Prostate gland (tissue), 2 donors: ENCODE measurements around the gene SERINC4. TPM values are rescaled to one million over a fixed set of nuclear protein-coding genes. Genes with fewer than 3 reads are reported as not detected.

ENCODE experiments used
- DNase-seq: peaks from one replicate; pipeline ENCODE4 v3.0.0-alpha.2; 2019; ENCODE audit warnings: low spot score
- H3K27ac ChIP-seq, 2 donors: fragments of 200-600 bp; sonication (generic); 2 replicates each; pipeline ENCODE4 v1.5.1; 2017 to 2019
- H3K27me3 ChIP-seq: fragments of 200-600 bp; sonication (generic); replicated peaks from 2 replicates; pipeline ENCODE4 v1.5.1; 2019; ENCODE audit not compliant: insufficient read depth
- H3K36me3 ChIP-seq, 2 donors: fragments of 200-600 bp; sonication (generic); 1 replicate in 1 of 2; 2 replicates in 1 of 2; pipeline versions ENCODE4 v1.5.1 to v1.8.1; 2017 to 2019
- H3K4me1 ChIP-seq: fragments of 200-600 bp; sonication (generic); replicated peaks from 2 replicates; pipeline ENCODE4 v1.5.1; 2019
- H3K4me3 ChIP-seq, 2 donors: fragments of 200-600 bp; sonication (generic); 2 replicates each; pipeline ENCODE4 v1.5.1; 2017 to 2019
- H3K9me3 ChIP-seq: fragments of 200-600 bp; sonication (generic); 2 replicates; pipeline ENCODE4 v1.5.1; 2017
- CTCF ChIP-seq, 4 experiments: fragments of 200-600 bp in 2 of 4; fragments of 450-650 bp in 2 of 4; sonication (generic) in 2 of 4; IDR thresholded peaks; 1 replicate in 3 of 4; 2 replicates in 1 of 4; pipeline ENCODE4 v1.5.1; 2016 to 2019; ENCODE audit warnings: antibody characterized with exemption in 4 of 4, mild to moderate bottlenecking in 2 of 4, moderate library complexity in 2 of 4
- POLR2A ChIP-seq: fragments of 450-650 bp; IDR thresholded peaks from one replicate; pipeline ENCODE4 v1.6.1; 2016; ENCODE audit warnings: antibody characterized with exemption, mild to moderate bottlenecking
- POLR2AphosphoS5 ChIP-seq: sonication (generic); formaldehyde crosslinking; IDR thresholded peaks from one replicate; pipeline ENCODE4 v1.6.1; 2017; ENCODE audit warnings: antibody characterized with exemption
- WGBS: methylation state at CpG from one replicate; pipeline ENCODE4 v1.1.5; 2018; 5-methylcytosine and 5-hydroxymethylcytosine counted together
- intact Hi-C: fragments of 100-400 bp; cut with DNase I; formaldehyde crosslinking; loops from one replicate; pipeline ENCODE4 v1.14.2; 2022
- total RNA-seq, 2 donors: library from RNA; depleted of rRNA; stranded (reverse); fragments of >200 nt; gene quantifications; one replicate each; pipeline ENCODE4 v1.1.0, GENCODE V29; 2016

The SERINC4 gene
- total RNA-seq, 2 donors from 2014 or later: 3.9 TPM; not detected in 1

GRCh38 chr15:43792761-43793476 lies 7.1 kb downstream of the SERINC4 start:
- peak overlapping the region; percentile 89 to 98 for H3K4me3 ChIP-seq
- H3K4me1 ChIP-seq: peaks cover 22% of the 10 kb centered on the region
- H3K27ac ChIP-seq: peak overlapping the region; percentile 99
- H3K27me3 ChIP-seq: no peaks in the 10 kb centered on the region
- no peak for DNase-seq
- H3K36me3 ChIP-seq: peaks cover 4 to 5% of the 10 kb centered on the region in 2 donors
- whole genome bisulfite sequencing: 1% methylated on average over 33 of the region's 33 CpGs
- TF ChIP-seq CTCF (IDR thresholded peaks at IDR 0.05) (no peak), POLR2A (peak; percentile 52), POLR2AphosphoS5 (no peak)
- intact Hi-C loops: no loop called here
- H3K9me3 ChIP-seq: no peaks in the 10 kb centered on the region

GRCh38 chr15:43791993-43792760 lies 7.8 kb downstream of the SERINC4 start, which contains the start of gene SERF2:
Gene SERF2 (plus strand): TSS chr15:43792320. CDS start chr15:43792377, 57 bp downstream.
- intact Hi-C loops: no loop called here
- Histone ChIP-seq H3K4me3 (peak within 1 kb of the TSS; percentile 89 to 98), H3K9me3 (no peaks in the 10 kb centered on the region), H3K27me3 (no peaks in the 10 kb centered on the region), H3K27ac (peak within 1 kb of the TSS; percentile 99), H3K36me3 (peaks cover 4 to 5% of the 10 kb centered on the region in 2 donors), H3K4me1 (peaks cover 21% of the 10 kb centered on the region)
- peak; percentile 100 for DNase-seq
- under 1% methylated on average over 66 of the region's 66 CpGs for WGBS
- TF ChIP-seq POLR2A (peak; percentile 99), CTCF (IDR thresholded peaks at IDR 0.05) (no peak), POLR2AphosphoS5 (peak; percentile 99)

GRCh38 chr15:43789409-43789808 lies 10.6 kb downstream of the SERINC4 start:
- Histone ChIP-seq H3K27ac (no peak overlapping the region), H3K9me3 (no peaks in the 10 kb centered on the region), H3K4me1 (peaks cover 11% of the 10 kb centered on the region), H3K27me3 (no peaks in the 10 kb centered on the region), H3K4me3 (no peak overlapping the region), H3K36me3 (peaks cover 2 to 5% of the 10 kb centered on the region in 2 donors)
- no peak for DNase-seq
- WGBS: 97% methylated on average over 3 of the region's 3 CpGs
- intact Hi-C loops: no loop called here
- TF ChIP-seq POLR2A: no peak
- no peak for TF ChIP-seq POLR2AphosphoS5
- no peak for TF ChIP-seq CTCF (IDR thresholded peaks at IDR 0.05)

GRCh38 chr15:43779016-43779415 lies 21.0 kb downstream of the SERINC4 start:
- no peaks in the 10 kb centered on the region for H3K9me3 ChIP-seq
- no peak for TF ChIP-seq POLR2AphosphoS5
- no peak for TF ChIP-seq POLR2A
- TF ChIP-seq CTCF (IDR thresholded peaks at IDR 0.05): no peak
- no peak overlapping the region for H3K27ac ChIP-seq
- no peak for DNase-seq
- H3K36me3 ChIP-seq: no peaks in the 10 kb centered on the region
- no peak overlapping the region for H3K4me3 ChIP-seq
- WGBS: 92% methylated on average over 1 of the region's 1 CpG
- intact Hi-C loops: no loop called here
- H3K27me3 ChIP-seq: no peaks in the 10 kb centered on the region
- no peaks in the 10 kb centered on the region for H3K4me1 ChIP-seq
